HG03521 (cell line): ENCODE results near the gene CRAMP1.
"Not testable (repeated sequence)": the region's sequence is repeated elsewhere in the genome, so short reads cannot be mapped to it uniquely, and the experiment has no call there.

Experiments used
- ATAC-seq: cut with Tn5 transposase; IDR thresholded peaks from one replicate; pipeline ENCODE4 v1.9.1; 2021; ENCODE audit warnings: mild to moderate bottlenecking, moderate library complexity; ENCODE audit not compliant: unreplicated experiment

CRAMP1 gene

GRCh38 chr16:1707193-1707790, 95.1 kb downstream of the CRAMP1 start:
- ATAC-seq: no peak

GRCh38 chr16:1708083-1708767, 96.1 kb downstream of the CRAMP1 start:
- no peak for ATAC-seq

GRCh38 chr16:1708768-1709180, 96.6 kb downstream of the CRAMP1 start:
- ATAC-seq: no peak

- ATAC-seq: no peak
These were observed 97.2 kb downstream of the CRAMP1 start for GRCh38 chr16:1709356-1709755.

GRCh38 chr16:1710811-1711507, 98.8 kb downstream of the CRAMP1 start:
- ATAC-seq: no peak

- no peak for ATAC-seq
These were observed 100.7 kb downstream of the CRAMP1 start for GRCh38 chr16:1712791-1713261.

- no peak for ATAC-seq
These were observed 101.2 kb downstream of the CRAMP1 start for GRCh38 chr16:1713331-1713730.

GRCh38 chr16:1713933-1714332, 101.8 kb downstream of the CRAMP1 start:
- ATAC-seq: no peak

- ATAC-seq: no peak
These were observed 103.1 kb downstream of the CRAMP1 start for GRCh38 chr16:1715220-1715619.

- not testable (repeated sequence) for ATAC-seq
These were observed 106.1 kb downstream of the CRAMP1 start for GRCh38 chr16:1718236-1718635.

GRCh38 chr16:1719559-1720229, 107.5 kb downstream of the CRAMP1 start:
- ATAC-seq: not testable (repeated sequence)

GRCh38 chr16:1721372-1721771, 109.2 kb downstream of the CRAMP1 start:
- ATAC-seq: no peak

- ATAC-seq: no peak
These were observed 111.4 kb downstream of the CRAMP1 start for GRCh38 chr16:1723450-1724147.

GRCh38 chr16:1724491-1724890, 112.3 kb downstream of the CRAMP1 start:
- ATAC-seq: no peak

GRCh38 chr16:1726661-1727502, 114.7 kb downstream of the CRAMP1 start:
- ATAC-seq: no peak
